ENCODE results near the gene VPS13C. TPM values are rescaled to one million over a fixed set of nuclear protein-coding genes. Genes with fewer than 3 reads are reported as not detected.

Gene VPS13C
- 11.2 and 23.4 TPM in 2 replicates for total RNA-seq (2014; rRNA removed; shearing (Covaris generic))

GRCh38 chr15:62060113-62060895 is at the start of gene VPS13C:
Gene VPS13C (minus strand): TSS chr15:62060447. CDS start chr15:62060374, 73 bp downstream.
- in situ Hi-C loops (cut with HindIII; ENCODE audit: low sequenced_read_pairs) = no loop called here

GRCh38 chr15:62109437-62109836 is 49.2 kb upstream of the VPS13C start:
- in situ Hi-C loops (cut with HindIII; ENCODE audit: low sequenced_read_pairs) = no loop called here
- DNase-seq (ENCODE audit: low spot score) = no peak

More at GRCh38 chr15:62060113-62060895, at the start of gene VPS13C:
- DNase-seq (ENCODE audit: low spot score) = peak; percentile 88

- in situ Hi-C loops (cut with HindIII; ENCODE audit: low sequenced_read_pairs) = no loop called here
- DNase-seq (ENCODE audit: low spot score) = no peak
Measured at GRCh38 chr15:62108411-62108810, 48.2 kb upstream of the VPS13C start.

GRCh38 chr15:62107571-62108121 is 47.4 kb upstream of the VPS13C start:
- in situ Hi-C loops (cut with HindIII; ENCODE audit: low sequenced_read_pairs) = no loop called here
- no peak for DNase-seq (ENCODE audit: low spot score)

- no peak for DNase-seq (ENCODE audit: low spot score)
Measured at GRCh38 chr15:62106096-62106495, 45.8 kb upstream of the VPS13C start.

GRCh38 chr15:62105266-62105665 is 45.0 kb upstream of the VPS13C start:
- in situ Hi-C loops (cut with HindIII; ENCODE audit: low sequenced_read_pairs) = no loop called here
- no peak for DNase-seq (ENCODE audit: low spot score)

More at GRCh38 chr15:62106096-62106495, 45.8 kb upstream of the VPS13C start:
- in situ Hi-C loops (cut with HindIII; ENCODE audit: low sequenced_read_pairs) = no loop called here

- in situ Hi-C loops (cut with HindIII; ENCODE audit: low sequenced_read_pairs) = no loop called here
- no peak for DNase-seq (ENCODE audit: low spot score)
Measured at GRCh38 chr15:62104846-62105245, 44.6 kb upstream of the VPS13C start.

- in situ Hi-C loops (cut with HindIII; ENCODE audit: low sequenced_read_pairs) = no loop called here
Measured at GRCh38 chr15:62104401-62104800, 44.2 kb upstream of the VPS13C start.

GRCh38 chr15:62103431-62103830 is 43.2 kb upstream of the VPS13C start:
- DNase-seq (ENCODE audit: low spot score) = no peak
- in situ Hi-C loops (cut with HindIII; ENCODE audit: low sequenced_read_pairs) = no loop called here

More at GRCh38 chr15:62104401-62104800, 44.2 kb upstream of the VPS13C start:
- no peak for DNase-seq (ENCODE audit: low spot score)

GRCh38 chr15:62099094-62099601 is 38.9 kb upstream of the VPS13C start:
- no peak for DNase-seq (ENCODE audit: low spot score)
- in situ Hi-C loops (cut with HindIII; ENCODE audit: low sequenced_read_pairs) = no loop called here

- in situ Hi-C loops (cut with HindIII; ENCODE audit: low sequenced_read_pairs) = no loop called here
- no peak for DNase-seq (ENCODE audit: low spot score)
Measured at GRCh38 chr15:62094388-62094787, 34.1 kb upstream of the VPS13C start.

- in situ Hi-C loops (cut with HindIII; ENCODE audit: low sequenced_read_pairs) = no loop called here
- DNase-seq (ENCODE audit: low spot score) = no peak
Measured at GRCh38 chr15:62093809-62094208, 33.6 kb upstream of the VPS13C start.

GRCh38 chr15:62090988-62091387 is 30.7 kb upstream of the VPS13C start:
- in situ Hi-C loops (cut with HindIII; ENCODE audit: low sequenced_read_pairs) = no loop called here

GRCh38 chr15:62089616-62090015 is 29.4 kb upstream of the VPS13C start:
- in situ Hi-C loops (cut with HindIII; ENCODE audit: low sequenced_read_pairs) = no loop called here
- no peak for DNase-seq (ENCODE audit: low spot score)

More at GRCh38 chr15:62090988-62091387, 30.7 kb upstream of the VPS13C start:
- DNase-seq (ENCODE audit: low spot score) = no peak

GRCh38 chr15:62088353-62088693 is 28.1 kb upstream of the VPS13C start:
- in situ Hi-C loops (cut with HindIII; ENCODE audit: low sequenced_read_pairs) = no loop called here
- DNase-seq (ENCODE audit: low spot score) = no peak

- in situ Hi-C loops (cut with HindIII; ENCODE audit: low sequenced_read_pairs) = no loop called here
- DNase-seq (ENCODE audit: low spot score) = no peak
Measured at GRCh38 chr15:62087671-62088352, 27.6 kb upstream of the VPS13C start.

- DNase-seq (ENCODE audit: low spot score) = no peak
- in situ Hi-C loops (cut with HindIII; ENCODE audit: low sequenced_read_pairs) = no loop called here
Measured at GRCh38 chr15:62085740-62086139, 25.5 kb upstream of the VPS13C start.

- in situ Hi-C loops (cut with HindIII; ENCODE audit: low sequenced_read_pairs) = no loop called here
- no peak for DNase-seq (ENCODE audit: low spot score)
Measured at GRCh38 chr15:62083194-62084154, 23.2 kb upstream of the VPS13C start.

GRCh38 chr15:62079594-62079993 is 19.3 kb upstream of the VPS13C start:
- in situ Hi-C loops (cut with HindIII; ENCODE audit: low sequenced_read_pairs) = no loop called here
- no peak for DNase-seq (ENCODE audit: low spot score)
